GM13977 (cell line): ENCODE measurements around the gene WWOX.

Experiments
- DNase-seq: peaks from one replicate; pipeline ENCODE4 v3.0.0; 2012; ENCODE audit warnings: low spot score
- in situ Hi-C: fragments of 300-500 bp; cut with MboI; formaldehyde crosslinking; loops from one replicate; pipeline ENCODE4 v1.12.0; 2022; ENCODE audit warnings: low sequenced_read_pairs, low pct_unique_long_range_greater_than_20kb, mixed read lengths, inconsistent platforms; ENCODE audit not compliant: unreplicated experiment
- TF ChIP-seq, protein P1 (sequence below): IDR thresholded peaks from 2 replicates; pipeline ENCODE4 v1.5.1; 2012; ENCODE audit warnings: mild to moderate bottlenecking, control low read depth; ENCODE audit not compliant: insufficient read depth; ENCODE audit errors: extremely low read depth, missing control alignments

WWOX gene

DNA sequence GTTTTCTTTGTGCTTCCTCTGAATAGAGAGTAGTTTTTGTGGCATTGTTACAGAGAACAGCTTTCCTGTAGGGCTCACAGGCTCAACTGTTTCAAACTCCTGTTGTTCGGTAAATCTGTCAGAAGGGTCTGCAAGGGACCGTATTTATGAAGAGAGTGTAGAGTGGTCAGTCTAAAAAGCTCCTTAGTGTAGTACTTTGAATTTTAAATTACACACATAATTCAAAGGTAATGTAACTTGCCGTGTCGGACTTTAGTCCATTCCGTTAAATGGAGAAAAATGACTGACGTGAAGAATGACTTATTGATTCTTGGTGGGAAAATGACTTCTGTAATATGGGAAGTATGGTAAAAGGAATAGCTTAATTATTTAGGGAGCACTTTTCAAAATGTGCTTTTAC lies 190.9 kb downstream of the WWOX start:
- DNase-seq = no peak
- TF ChIP-seq, protein P1, sequence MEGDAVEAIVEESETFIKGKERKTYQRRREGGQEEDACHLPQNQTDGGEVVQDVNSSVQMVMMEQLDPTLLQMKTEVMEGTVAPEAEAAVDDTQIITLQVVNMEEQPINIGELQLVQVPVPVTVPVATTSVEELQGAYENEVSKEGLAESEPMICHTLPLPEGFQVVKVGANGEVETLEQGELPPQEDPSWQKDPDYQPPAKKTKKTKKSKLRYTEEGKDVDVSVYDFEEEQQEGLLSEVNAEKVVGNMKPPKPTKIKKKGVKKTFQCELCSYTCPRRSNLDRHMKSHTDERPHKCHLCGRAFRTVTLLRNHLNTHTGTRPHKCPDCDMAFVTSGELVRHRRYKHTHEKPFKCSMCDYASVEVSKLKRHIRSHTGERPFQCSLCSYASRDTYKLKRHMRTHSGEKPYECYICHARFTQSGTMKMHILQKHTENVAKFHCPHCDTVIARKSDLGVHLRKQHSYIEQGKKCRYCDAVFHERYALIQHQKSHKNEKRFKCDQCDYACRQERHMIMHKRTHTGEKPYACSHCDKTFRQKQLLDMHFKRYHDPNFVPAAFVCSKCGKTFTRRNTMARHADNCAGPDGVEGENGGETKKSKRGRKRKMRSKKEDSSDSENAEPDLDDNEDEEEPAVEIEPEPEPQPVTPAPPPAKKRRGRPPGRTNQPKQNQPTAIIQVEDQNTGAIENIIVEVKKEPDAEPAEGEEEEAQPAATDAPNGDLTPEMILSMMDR = no peak
- in situ Hi-C loops = no loop called here

DNA sequence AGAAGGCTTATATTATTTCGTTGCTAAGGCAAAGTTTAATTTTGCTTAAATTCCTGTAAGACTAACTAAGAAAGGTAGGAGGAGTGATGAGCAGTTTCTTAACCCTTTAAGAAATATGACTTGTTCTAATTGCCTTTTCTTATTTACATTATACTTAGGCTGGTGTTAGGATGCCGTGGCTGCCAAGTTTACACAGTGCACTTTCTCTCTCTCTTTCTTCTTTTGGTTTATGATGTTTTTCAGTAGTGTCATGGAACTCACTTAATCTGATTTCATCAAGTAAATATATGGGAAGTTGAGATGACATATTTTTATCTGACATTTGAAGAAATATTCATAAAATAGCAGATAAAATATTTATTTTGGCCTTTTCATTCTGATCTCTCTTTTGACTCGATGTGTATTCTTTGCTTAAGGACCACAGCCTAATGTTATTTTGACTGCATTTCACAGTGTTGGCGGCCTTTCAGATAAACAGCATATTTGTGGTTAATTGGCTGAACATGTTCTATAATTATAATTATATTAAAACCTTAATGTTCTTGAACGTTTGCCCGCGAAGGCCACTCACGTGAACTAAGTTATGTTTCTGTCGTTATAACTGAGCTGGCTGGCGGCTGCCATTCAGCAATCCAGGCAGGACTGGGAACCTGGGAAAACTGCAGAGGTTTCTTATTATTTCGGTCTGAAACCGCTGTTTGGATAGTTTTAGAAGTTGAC lies 191.6 kb downstream of the WWOX start:
- in situ Hi-C loops = no loop called here
- TF ChIP-seq, protein P1 = no peak
- no peak for DNase-seq

DNA sequence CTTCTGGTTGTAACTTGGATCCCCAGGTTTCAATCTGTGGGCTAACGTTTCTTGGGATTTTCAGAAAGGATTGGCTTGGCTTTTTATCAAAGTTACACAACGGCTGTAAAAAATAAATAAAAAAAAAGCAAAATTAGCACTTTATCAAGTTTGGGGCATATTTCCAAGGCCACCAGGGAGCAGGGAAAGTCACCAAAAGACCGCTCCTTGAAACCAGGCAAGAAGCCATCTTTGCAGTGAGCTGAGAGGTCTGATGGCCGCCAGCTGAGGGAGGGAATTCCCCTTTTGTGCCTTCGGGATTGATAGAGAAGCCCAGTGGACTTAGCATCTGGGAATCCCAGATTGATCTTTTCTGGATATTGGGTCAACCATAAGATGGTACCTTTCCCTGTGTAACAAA lies 192.2 kb downstream of the WWOX start:
- TF ChIP-seq, protein P1 = no peak
- in situ Hi-C loops = no loop called here
- no peak for DNase-seq

DNA sequence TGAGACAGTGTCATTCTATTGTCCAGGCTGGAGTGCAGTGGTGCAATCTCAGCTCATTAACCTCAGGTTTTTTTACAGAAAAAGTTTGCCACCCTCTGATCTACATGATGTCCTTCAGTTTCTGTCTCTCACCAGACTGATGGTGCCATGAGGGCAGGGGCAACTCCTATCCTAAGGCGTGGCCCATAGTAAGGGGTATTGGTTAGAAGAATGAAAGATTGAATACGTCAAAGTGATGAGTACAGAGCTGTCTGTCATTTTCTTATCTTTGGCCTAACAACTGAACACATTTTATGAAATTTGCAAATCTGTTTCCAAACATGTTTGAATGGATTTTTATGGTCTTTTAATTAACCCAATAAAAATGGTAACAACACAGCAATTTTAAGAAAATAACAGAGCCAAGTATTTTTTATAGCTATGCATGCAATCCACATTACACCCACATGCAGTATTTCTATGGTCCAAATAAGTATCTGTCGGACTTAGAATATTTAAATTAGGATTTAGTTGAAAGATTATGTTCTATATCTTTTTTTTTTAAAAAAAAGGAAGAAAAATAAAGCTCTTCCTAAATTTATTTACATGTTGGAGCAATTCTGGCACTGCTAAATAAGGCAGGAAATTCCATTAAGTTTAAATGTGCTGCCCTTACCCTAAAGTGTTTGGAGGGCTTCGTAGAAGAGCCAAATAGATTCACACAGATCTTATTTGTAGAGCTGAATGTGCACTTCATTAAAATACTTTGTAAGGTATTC lies 192.8 kb downstream of the WWOX start:
- in situ Hi-C loops = no loop called here
- DNase-seq = no peak
- TF ChIP-seq, protein P1 = no peak

DNA sequence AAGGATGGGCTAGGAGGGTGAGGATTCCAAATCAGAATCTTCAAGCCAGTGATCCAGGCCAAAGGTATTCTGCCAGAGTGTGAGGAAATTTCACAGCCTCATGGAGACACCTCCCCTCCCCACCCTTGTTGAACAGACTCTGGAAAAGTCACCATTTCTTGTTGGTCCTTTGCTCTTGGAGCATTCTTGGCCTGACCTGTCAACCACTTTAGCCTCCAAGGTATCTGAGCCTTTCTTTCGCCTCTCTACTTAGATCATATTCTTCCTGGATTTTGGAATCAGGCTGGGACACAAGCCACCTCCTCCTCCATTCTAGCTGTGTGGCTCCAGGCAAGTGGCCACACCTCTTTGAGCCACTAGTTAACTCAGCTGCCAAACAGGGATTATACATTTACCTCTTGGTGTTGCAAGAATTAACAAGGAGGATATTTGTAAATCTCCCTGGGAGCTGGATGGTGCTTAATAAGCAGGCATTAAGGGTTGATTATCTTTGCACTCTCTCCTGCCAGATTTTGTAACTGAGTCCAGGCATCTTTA lies 193.5 kb downstream of the WWOX start:
- TF ChIP-seq, protein P1 = no peak
- no peak for DNase-seq
- in situ Hi-C loops = no loop called here

DNA sequence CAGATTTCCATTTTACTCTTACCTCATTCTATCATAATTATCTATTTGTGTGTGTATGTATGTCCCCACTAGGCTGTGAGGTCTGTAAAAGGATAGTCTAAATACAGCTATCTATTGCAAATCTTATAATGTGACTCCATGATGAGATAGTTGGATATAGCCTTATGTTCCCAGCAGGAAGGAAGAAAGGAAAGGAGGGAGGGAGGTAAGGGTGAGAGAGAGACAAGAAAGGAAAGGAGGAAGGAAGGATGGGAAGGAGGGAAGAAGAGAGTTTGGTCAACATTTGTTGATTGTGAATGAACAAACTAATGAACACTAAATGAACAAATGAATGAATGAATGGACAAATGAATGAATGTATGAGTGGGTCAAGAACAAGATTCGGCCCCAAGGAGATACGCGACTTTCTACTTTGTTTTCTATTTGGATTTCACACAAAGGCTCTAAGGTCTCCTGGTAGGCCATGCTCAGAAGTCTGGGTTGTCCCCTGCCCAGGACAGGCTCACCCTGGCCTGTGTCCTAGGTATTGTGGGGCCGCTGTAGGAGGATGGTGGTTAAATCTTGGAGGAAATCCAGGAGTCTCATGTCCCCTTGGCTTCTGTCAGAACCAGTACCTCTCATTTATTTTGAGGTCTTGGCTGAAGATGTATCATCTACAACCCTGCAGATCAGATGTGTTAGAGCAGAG lies 195.2 kb downstream of the WWOX start:
- TF ChIP-seq, protein P1 = no peak
- in situ Hi-C loops = no loop called here
- no peak for DNase-seq
